Activated CD8-positive, alpha-beta memory T cell treated with anti-CD3 and anti-CD28 coated beads, Interleukin-2, amount 50 U/mL, for 24 hours (primary cell): ENCODE results near the gene GCLM.

Source experiments
- DNase-seq: peaks from one replicate; pipeline ENCODE4 v3.0.0-alpha.2; 2020; ENCODE audit errors: extremely low read depth

GCLM gene

DNA sequence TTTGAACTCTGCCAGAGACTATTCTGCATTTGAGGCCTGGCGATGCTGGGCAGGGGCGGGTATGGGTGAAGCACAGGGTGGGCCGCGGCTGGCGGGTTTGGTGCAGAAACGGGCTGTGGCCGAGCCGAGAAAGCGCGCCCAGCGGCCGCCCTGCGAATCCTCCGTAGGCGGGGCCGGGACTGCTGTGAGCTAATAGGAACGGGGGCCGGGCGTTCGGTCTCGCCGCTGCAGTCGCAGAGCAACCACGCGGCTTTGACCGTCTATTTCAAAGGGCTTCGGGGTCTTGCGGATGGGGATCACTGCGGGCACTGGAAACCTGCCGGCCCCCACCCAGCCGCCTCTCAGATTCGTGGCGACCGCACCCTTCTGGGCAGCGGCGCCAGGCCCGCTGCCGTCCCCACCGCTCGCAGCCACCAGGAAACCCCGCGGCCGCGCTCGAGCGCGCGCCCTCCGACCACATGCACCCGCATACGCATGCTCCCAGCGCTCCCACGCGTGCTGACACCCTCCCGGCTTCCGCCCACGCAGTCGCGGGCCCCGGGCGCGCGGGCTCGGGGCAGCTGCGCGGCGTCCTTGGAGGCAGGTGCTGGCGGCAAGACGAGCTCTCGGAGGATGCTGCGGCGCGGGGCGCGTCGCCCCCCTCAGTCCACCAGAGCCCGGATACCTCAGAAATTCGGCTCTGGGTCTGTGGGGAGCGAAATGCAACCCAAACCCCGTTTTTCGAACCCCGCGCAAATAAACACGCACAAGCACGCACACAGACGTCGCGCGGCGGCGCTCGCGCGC is 62.8 kb downstream of the GCLM start:
- peak; percentile 57 for DNase-seq

GRCh38 chr1:93845538-93846205 is 63.6 kb downstream of the GCLM start:
- DNase-seq, result peak; percentile 6

DNA sequence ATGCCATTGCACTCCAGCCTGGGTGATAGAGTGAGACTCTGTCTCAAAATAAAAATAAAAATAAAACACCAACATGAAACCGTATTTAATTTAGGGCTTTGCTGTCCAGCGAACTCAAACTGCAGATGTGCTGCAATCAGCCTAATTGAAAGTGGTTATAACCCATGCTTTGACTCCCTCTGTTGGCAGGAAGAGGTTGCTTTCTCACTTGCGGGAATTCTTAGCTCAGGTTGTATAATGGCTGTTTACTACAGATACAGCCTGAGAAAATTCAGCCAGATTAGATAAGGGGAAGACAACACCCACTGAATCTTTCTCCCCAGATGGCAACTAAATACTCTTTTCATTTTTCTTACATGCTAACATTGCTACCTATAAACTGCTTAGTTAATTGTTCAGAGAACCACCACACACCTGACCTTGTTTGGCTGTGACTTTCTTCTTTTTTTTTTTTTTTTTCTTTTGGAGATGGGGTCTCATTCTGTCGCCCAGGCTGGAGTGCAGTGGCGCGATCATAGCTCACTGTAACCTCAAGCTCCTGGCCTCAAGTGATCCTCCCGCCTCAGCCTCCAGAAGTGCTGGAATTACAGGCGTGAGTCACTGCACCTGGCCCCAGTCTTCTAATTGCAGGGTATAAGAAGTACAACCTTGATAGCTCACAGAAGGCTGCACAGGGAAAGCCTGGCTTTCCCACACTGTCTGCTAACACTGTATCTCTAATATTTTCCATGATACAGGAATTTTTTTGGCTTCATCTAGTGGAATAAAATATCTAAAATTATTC is 64.8 kb downstream of the GCLM start:
- peak; percentile 13 for DNase-seq

GRCh38 chr1:93842750-93843500 is 66.3 kb downstream of the GCLM start:
- no peak for DNase-seq

- DNase-seq, result no peak
Observed at GRCh38 chr1:93841771-93842170, 67.5 kb downstream of the GCLM start.

DNA sequence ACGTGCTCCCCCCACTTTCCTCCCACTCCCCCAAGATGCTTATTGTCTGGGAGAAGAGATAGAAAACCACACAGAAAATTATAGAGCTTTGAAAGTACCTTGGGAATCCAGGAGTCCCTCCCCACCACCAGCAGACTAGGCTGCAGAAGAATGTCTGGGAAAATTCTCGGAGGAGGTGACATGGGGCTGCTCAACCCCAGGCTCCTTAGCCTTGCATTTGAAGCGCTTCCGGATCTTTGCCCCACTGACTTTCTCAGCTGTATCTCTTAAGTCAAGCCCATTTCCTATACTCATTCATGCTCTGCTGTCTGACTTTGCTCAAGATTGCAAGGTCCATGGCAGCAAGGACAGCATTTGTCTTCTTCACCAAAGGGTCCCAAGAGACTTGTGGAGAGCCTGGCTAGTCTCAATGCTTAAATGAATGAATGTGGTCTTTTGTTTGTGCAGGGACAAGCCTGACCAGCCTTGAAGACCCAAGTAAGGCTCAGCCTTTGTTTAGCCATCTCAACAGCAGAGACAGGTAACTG is 68.2 kb downstream of the GCLM start:
- no peak for DNase-seq

GRCh38 chr1:93839753-93840152 is 69.5 kb downstream of the GCLM start:
- no peak for DNase-seq

GRCh38 chr1:93839307-93839706 is 69.9 kb downstream of the GCLM start:
- no peak for DNase-seq

- DNase-seq, result no peak
Observed at GRCh38 chr1:93837961-93838360, 71.3 kb downstream of the GCLM start.
